LNCaP clone FGC (cell line): ENCODE data around the gene MAN2B2.

Experiments
- DNase-seq: peaks from one replicate; pipeline ENCODE4 v3.0.0-alpha.2; 2011; ENCODE audit warnings: low read depth
- H3K4me3 ChIP-seq: 2 replicates; pipeline ENCODE4 v1.5.1; 2011; ENCODE audit warnings: mild to moderate bottlenecking, low read depth, low read length, control low read depth
- TF ChIP-seq, protein P1 (sequence below): IDR thresholded peaks from 2 replicates; pipeline ENCODE4 v1.5.1; 2012; ENCODE audit warnings: mild to moderate bottlenecking; ENCODE audit not compliant: control insufficient read depth, insufficient read depth; ENCODE audit errors: extremely low read depth

MAN2B2 gene

DNA sequence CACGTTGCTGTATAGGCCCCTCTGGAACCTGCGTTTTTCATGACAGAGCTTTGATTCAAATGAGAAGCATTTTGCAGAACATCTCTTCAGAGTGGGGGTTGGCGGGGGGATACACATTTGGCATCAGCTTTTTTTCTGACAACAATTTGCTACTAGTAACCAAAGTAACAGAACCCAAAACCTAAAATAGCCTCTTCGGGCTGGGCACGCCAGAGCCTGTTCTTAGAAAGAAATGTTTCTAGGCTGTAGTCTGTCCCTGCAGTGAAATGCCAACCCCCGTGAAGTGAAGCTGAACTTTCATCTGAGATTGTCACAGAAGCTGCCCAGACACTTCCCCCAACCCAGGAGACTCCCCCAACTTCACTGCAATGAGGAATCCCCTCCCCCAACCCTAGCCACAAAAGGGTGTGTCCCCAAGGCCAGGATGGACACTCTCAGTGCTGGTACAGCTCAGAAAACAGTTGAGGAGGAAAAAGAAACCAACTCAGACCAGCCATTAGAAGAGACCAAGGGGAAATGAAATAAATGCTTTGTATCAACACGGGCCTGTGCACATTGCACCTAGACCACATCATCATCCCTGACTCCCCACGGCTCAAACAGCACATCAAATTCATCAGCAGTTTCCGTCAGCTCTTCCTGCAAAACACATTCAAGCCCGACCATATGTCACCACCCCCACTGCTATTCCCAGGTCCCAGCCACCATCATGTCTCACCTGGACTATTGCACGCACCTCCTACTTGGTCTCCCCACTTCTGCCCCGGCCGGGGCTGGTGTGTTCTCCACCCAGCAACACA is 8.4 kb upstream of the MAN2B2 start:
- DNase-seq, result no peak
- TF ChIP-seq, protein P1, sequence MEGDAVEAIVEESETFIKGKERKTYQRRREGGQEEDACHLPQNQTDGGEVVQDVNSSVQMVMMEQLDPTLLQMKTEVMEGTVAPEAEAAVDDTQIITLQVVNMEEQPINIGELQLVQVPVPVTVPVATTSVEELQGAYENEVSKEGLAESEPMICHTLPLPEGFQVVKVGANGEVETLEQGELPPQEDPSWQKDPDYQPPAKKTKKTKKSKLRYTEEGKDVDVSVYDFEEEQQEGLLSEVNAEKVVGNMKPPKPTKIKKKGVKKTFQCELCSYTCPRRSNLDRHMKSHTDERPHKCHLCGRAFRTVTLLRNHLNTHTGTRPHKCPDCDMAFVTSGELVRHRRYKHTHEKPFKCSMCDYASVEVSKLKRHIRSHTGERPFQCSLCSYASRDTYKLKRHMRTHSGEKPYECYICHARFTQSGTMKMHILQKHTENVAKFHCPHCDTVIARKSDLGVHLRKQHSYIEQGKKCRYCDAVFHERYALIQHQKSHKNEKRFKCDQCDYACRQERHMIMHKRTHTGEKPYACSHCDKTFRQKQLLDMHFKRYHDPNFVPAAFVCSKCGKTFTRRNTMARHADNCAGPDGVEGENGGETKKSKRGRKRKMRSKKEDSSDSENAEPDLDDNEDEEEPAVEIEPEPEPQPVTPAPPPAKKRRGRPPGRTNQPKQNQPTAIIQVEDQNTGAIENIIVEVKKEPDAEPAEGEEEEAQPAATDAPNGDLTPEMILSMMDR, result no peak
- H3K4me3 ChIP-seq, result no peak overlapping the region

GRCh38 chr4:6567218-6567617 is 7.8 kb upstream of the MAN2B2 start:
- H3K4me3 ChIP-seq, result no peak overlapping the region
- no peak for DNase-seq
- TF ChIP-seq, protein P1, result no peak

GRCh38 chr4:6568148-6568547 is 6.8 kb upstream of the MAN2B2 start:
- no peak for DNase-seq
- no peak overlapping the region for H3K4me3 ChIP-seq
- TF ChIP-seq, protein P1, result no peak

- DNase-seq, result no peak
- no peak overlapping the region for H3K4me3 ChIP-seq
- TF ChIP-seq, protein P1, result no peak
Observed at GRCh38 chr4:6568689-6569332, 6.2 kb upstream of the MAN2B2 start.

DNA sequence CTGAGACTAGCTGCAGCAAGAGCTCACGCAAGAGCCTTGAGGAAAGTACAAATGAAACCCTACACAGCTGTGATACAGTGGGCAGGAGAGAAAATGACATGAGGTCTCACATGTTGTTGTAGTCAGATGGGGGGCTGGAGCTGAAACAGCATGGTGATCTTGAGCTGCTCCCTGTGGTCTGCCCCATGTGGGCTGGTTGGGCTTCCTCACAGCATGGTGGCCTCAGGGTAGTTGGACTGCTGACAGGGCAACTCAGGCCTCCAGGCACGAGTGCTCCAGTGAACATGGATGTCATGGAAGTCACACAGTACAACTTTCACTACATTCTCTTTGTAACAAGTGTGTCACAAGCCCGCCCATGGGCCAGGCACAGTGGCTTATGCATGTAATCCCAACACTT is 3.4 kb upstream of the MAN2B2 start:
- TF ChIP-seq, protein P1, result no peak
- H3K4me3 ChIP-seq, result no peak overlapping the region
- DNase-seq, result no peak

DNA sequence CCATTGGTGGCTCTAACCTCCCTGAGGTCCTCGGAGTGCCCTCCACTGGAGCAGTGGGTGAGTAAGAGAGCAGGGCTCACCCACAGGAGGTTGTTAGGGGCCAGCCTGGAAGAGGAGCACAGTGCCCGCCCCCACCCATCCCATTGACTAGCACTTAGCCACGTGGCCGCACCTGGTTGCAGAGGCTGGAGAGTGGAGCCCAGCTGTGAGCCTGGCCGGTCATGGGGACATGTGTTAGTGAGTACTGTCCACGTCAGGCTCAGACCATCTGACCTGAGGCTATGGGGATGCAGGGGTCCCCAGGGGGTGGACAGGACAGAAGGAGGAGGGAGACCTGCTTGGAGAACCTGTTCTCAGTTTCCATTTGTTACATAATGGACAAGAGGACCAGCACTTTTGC is 1.4 kb upstream of the MAN2B2 start:
- TF ChIP-seq, protein P1, result no peak
- DNase-seq, result no peak
- H3K4me3 ChIP-seq, result no peak overlapping the region
